ENCODE data around the gene FUOM. TPM values are rescaled to one million over a fixed set of nuclear protein-coding genes. Genes with fewer than 3 reads are reported as not detected.

Gene FUOM
- total and polyA plus RNA-seq, 10 of the 15 experiments (the other 5 are each of a cell fraction or from before 2014, with no cell fraction given): 1.8 to 41.7 (median 25.6) TPM

DNA sequence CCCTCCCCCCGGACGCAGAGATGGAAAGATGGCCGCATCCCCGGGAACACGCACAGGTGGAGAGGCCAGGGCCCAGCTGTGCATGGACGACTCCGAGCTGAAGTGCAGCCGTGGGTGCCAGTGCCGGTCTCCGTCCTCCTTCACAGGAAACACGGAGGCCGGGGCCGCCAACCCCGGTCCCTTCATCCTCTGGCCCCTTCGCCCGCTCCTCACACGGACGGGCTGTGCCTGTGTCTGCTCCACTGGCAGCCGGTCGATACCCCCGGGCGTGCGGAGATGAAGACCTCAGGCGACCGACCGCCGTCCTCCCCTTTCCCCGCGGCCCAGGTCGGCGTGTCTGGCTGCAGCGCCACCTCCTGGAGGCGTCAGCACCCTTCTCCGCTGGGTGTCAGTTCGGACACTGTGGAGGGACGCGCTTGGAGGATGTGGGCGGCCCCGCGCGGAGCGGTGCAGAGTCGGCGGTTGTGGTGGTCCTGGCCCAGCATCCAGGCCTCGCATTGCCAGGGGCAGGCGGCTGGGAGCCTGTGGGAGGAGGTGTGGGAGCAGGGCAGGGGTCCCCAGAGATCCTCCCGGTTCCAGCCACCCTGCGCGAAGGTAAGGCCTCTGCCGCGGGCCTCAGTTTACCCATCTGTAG lies 39.2 kb downstream of the FUOM start (continued):
- no peak for TF ChIP-seq ASH2L (IDR thresholded peaks at IDR 0.05; ENCODE audit: borderline replicate concordance, low read depth)
- TF ChIP-seq TAF1 (IDR thresholded peaks at IDR 0.05; ENCODE audit: borderline replicate concordance, low read depth, low read length): no peak
- TF ChIP-seq NFIC (IDR thresholded peaks at IDR 0.05; ENCODE audit: low read depth, low read length): no peak
- TF ChIP-seq, protein P1, sequence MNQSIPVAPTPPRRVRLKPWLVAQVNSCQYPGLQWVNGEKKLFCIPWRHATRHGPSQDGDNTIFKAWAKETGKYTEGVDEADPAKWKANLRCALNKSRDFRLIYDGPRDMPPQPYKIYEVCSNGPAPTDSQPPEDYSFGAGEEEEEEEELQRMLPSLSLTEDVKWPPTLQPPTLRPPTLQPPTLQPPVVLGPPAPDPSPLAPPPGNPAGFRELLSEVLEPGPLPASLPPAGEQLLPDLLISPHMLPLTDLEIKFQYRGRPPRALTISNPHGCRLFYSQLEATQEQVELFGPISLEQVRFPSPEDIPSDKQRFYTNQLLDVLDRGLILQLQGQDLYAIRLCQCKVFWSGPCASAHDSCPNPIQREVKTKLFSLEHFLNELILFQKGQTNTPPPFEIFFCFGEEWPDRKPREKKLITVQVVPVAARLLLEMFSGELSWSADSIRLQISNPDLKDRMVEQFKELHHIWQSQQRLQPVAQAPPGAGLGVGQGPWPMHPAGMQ (IDR thresholded peaks at IDR 0.05; ENCODE audit: borderline replicate concordance): no peak
- no peak for TF ChIP-seq SMAD1 (IDR thresholded peaks at IDR 0.05; ENCODE audit: low read depth, partially characterized antibody)
- no peak for TF ChIP-seq POU2F2 (IDR thresholded peaks at IDR 0.05; ENCODE audit: borderline replicate concordance, low read depth, low read length)
- TF ChIP-seq, protein P2, sequence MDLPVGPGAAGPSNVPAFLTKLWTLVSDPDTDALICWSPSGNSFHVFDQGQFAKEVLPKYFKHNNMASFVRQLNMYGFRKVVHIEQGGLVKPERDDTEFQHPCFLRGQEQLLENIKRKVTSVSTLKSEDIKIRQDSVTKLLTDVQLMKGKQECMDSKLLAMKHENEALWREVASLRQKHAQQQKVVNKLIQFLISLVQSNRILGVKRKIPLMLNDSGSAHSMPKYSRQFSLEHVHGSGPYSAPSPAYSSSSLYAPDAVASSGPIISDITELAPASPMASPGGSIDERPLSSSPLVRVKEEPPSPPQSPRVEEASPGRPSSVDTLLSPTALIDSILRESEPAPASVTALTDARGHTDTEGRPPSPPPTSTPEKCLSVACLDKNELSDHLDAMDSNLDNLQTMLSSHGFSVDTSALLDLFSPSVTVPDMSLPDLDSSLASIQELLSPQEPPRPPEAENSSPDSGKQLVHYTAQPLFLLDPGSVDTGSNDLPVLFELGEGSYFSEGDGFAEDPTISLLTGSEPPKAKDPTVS (IDR thresholded peaks at IDR 0.05; ENCODE audit: low read depth, low read length): no peak
- no peak for TF ChIP-seq ZBED1 (IDR thresholded peaks at IDR 0.05; ENCODE audit: borderline replicate concordance)
- TF ChIP-seq KLF5 (IDR thresholded peaks at IDR 0.05; ENCODE audit: partially characterized antibody): no peak
- 0 out of 2 replicates have a peak, but pooled peaks have one; percentile 28 for TF ChIP-seq YY1 (IDR thresholded peaks at IDR 0.05; ENCODE audit: low read depth, low read length)
- no peak for TF ChIP-seq FOXK2 (IDR thresholded peaks at IDR 0.05)
- TF ChIP-seq GABPA (IDR thresholded peaks at IDR 0.05; ENCODE audit: low read depth): no peak
- no peak for TF ChIP-seq PAX8 (IDR thresholded peaks at IDR 0.05)
- TF ChIP-seq, protein P3, sequence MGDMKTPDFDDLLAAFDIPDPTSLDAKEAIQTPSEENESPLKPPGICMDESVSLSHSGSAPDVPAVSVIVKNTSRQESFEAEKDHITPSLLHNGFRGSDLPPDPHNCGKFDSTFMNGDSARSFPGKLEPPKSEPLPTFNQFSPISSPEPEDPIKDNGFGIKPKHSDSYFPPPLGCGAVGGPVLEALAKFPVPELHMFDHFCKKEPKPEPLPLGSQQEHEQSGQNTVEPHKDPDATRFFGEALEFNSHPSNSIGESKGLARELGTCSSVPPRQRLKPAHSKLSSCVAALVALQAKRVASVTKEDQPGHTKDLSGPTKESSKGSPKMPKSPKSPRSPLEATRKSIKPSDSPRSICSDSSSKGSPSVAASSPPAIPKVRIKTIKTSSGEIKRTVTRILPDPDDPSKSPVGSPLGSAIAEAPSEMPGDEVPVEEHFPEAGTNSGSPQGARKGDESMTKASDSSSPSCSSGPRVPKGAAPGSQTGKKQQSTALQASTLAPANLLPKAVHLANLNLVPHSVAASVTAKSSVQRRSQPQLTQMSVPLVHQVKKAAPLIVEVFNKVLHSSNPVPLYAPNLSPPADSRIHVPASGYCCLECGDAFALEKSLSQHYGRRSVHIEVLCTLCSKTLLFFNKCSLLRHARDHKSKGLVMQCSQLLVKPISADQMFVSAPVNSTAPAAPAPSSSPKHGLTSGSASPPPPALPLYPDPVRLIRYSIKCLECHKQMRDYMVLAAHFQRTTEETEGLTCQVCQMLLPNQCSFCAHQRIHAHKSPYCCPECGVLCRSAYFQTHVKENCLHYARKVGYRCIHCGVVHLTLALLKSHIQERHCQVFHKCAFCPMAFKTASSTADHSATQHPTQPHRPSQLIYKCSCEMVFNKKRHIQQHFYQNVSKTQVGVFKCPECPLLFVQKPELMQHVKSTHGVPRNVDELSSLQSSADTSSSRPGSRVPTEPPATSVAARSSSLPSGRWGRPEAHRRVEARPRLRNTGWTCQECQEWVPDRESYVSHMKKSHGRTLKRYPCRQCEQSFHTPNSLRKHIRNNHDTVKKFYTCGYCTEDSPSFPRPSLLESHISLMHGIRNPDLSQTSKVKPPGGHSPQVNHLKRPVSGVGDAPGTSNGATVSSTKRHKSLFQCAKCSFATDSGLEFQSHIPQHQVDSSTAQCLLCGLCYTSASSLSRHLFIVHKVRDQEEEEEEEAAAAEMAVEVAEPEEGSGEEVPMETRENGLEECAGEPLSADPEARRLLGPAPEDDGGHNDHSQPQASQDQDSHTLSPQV (IDR thresholded peaks at IDR 0.05): no peak
- TF ChIP-seq CBX5 (IDR thresholded peaks at IDR 0.05; ENCODE audit: low read depth): no peak
- TF ChIP-seq RELA (IDR thresholded peaks at IDR 0.05; ENCODE audit: borderline replicate concordance, partially characterized antibody): peak; percentile 14
- TF ChIP-seq, protein P4, sequence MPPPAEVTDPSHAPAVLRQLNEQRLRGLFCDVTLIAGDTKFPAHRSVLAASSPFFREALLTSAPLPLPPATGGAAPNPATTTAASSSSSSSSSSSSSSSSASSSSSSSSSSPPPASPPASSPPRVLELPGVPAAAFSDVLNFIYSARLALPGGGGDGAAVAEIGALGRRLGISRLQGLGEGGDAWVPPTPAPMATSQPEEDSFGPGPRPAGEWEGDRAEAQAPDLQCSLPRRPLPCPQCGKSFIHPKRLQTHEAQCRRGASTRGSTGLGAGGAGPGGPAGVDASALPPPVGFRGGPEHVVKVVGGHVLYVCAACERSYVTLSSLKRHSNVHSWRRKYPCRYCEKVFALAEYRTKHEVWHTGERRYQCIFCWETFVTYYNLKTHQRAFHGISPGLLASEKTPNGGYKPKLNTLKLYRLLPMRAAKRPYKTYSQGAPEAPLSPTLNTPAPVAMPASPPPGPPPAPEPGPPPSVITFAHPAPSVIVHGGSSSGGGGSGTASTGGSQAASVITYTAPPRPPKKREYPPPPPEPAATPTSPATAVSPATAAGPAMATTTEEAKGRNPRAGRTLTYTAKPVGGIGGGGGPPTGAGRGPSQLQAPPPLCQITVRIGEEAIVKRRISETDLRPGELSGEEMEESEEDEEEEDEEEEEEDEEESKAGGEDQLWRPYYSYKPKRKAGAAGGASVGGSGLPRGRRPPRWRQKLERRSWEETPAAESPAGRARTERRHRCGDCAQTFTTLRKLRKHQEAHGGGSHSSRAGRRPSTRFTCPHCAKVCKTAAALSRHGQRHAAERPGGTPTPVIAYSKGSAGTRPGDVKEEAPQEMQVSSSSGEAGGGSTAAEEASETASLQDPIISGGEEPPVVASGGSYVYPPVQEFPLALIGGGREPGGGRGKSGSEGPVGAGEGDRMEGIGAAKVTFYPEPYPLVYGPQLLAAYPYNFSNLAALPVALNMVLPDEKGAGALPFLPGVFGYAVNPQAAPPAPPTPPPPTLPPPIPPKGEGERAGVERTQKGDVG (CRISPR knock-in tag; IDR thresholded peaks at IDR 0.05): no peak
- TF ChIP-seq CHD1 (IDR thresholded peaks at IDR 0.05; ENCODE audit: low read depth, low read length): no peak
- TF ChIP-seq CHD4 (IDR thresholded peaks at IDR 0.05): no peak
- TF ChIP-seq LARP7 (IDR thresholded peaks at IDR 0.05): peak; percentile 43; the same call in 1 of the 2 replicates
- no peak for TF ChIP-seq FOS (IDR thresholded peaks at IDR 0.05; ENCODE audit: borderline replicate concordance, extremely low read depth, insufficient read length)
- no peak for TF ChIP-seq RAD51 (IDR thresholded peaks at IDR 0.05)
